Measurements from ENCODE around the gene SEC22B. TPM values are rescaled to one million over a fixed set of nuclear protein-coding genes. Genes with fewer than 3 reads are reported as not detected.

The SEC22B gene
- total RNA-seq = 16.6 and 16.8 TPM in 2 replicates

DNA sequence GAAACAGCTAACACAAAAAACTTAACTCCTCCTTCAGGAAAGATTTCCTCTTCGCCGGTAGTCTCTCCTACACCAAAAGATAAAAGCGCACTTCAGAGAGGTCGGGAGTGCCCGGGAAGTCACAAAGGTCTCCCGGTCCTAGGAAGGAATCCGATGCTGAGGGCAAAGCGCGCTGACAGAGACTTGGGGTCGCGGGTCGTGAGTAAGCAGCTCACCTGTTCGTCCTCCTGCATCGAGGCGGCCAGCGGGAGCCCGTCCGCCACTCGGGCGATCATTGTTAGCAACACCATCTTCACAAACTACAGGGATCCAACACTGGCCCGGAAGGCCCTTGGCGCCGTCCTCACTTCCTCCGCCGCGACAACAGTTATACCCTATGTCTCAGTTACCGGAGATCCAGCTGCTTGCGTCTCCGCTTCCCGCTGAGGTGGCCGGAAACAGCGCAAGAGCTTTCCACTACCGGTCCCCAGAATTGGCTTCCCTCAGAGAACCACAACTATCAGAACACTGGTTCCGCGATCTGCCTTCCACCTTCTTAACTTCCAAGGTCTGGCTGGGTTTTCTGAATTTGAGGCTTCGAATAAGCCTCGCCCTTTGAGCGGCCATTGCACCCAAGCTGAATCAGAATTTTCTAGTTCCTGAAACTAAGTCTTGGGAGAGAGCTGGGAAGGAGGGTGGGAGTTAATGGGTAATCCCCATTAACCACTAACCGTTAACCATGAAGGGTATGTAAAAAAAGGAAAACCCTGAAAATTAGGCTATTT, at the start of gene SEC22B:
TSS of gene SEC22B (minus strand) at position 429 of the 764 bp plus-strand sequence. CDS start at position 290, 139 bp downstream.

Other genes starting within 250 kb of the SEC22B start
- gene NOTCH2, start 106.9 kb downstream of the SEC22B start, total RNA-seq = 4.0 and 4.9 TPM in 2 replicates
- 3.6 and 3.8 TPM in 2 replicates for gene NBPF8, start 238.5 kb upstream of the SEC22B start, total RNA-seq

All from mammary microvascular endothelial cell (primary cell).